T-helper 2 cell (primary cell): ENCODE data around the gene TOR1B.
A peak's percentile ranks its signal among the peaks of the same experiment; 100 is the strongest.
"Not testable (repeated sequence)": the region's sequence is repeated elsewhere in the genome, so short reads cannot be mapped to it uniquely, and the experiment has no call there.

Source experiments
- DNase-seq, 5 experiments: peaks; one replicate each; pipeline versions ENCODE4 v3.0.0 to v3.0.0-alpha.2; 2012 to 2022
- total RNA-seq, 2 donors: gene quantifications; one replicate each; lab custom pipeline; 2026; lab: John Stamatoyannopoulos, UW

Gene TOR1B, protein sequence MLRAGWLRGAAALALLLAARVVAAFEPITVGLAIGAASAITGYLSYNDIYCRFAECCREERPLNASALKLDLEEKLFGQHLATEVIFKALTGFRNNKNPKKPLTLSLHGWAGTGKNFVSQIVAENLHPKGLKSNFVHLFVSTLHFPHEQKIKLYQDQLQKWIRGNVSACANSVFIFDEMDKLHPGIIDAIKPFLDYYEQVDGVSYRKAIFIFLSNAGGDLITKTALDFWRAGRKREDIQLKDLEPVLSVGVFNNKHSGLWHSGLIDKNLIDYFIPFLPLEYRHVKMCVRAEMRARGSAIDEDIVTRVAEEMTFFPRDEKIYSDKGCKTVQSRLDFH
- total RNA-seq, result 22.0 to 33.4 reads per million in 2 donors

DNA sequence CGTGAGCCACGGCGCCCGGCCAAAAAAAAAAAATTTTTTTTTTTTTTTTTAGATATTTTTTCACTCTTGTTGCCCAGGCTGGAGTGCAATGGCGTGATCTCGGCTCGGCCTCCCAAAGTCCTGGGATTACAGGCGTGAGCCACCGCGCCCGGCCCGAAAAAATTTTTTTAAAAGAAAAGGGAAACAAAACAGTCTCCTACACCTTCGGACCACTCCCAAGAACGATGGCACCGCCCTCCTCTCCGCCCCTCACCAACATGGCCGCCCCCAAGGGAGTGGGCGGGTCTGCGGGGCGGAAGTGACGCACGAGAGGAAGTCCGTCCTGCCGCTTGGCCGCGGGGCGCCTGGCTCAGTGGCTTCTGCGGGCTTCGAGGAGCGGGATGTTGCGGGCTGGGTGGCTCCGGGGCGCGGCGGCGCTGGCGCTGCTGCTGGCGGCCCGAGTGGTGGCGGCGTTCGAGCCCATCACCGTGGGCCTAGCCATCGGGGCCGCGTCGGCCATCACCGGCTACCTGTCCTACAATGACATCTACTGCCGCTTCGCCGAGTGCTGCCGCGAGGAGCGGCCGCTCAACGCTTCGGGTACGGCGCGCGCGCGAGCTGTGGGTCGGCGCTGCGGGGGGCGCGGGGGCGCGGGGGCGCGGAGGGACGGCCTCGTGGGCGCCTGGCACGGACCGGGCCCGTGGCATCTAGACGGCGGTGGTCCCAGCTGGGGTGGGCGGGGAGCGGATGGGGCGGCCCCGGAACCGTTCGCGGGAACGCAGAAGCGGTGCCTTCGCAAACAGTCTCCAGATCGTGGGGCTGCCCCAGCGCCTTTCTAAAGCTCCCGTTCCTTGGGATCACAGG is at the start of gene TOR1B:
TSS of gene TOR1B (plus strand) at position 352 of the 843 bp plus-strand sequence. CDS start at position 381, 29 bp downstream.
- DNase-seq, result peak; percentile 84 to 95 (median 91)

GRCh38 chr9:129755151-129755550 is 47.8 kb upstream of the TOR1B start:
- DNase-seq, result no peak

- DNase-seq, result no peak
Observed at GRCh38 chr9:129756191-129756590, 46.8 kb upstream of the TOR1B start.

GRCh38 chr9:129757045-129757444 is 45.9 kb upstream of the TOR1B start:
- DNase-seq, result no peak

- DNase-seq, result no peak
Observed at GRCh38 chr9:129759319-129759718, 43.7 kb upstream of the TOR1B start.

- DNase-seq, result no peak
Observed at GRCh38 chr9:129759804-129760502, 43.0 kb upstream of the TOR1B start.

- DNase-seq, result not testable (repeated sequence)
Observed at GRCh38 chr9:129760784-129761183, 42.2 kb upstream of the TOR1B start.

- DNase-seq, result no peak
Observed at GRCh38 chr9:129761293-129761900, 41.6 kb upstream of the TOR1B start.

GRCh38 chr9:129761901-129762369 is 41.0 kb upstream of the TOR1B start:
- no peak for DNase-seq

- not testable (repeated sequence) for DNase-seq
Observed at GRCh38 chr9:129762370-129762984, 40.5 kb upstream of the TOR1B start.

DNA sequence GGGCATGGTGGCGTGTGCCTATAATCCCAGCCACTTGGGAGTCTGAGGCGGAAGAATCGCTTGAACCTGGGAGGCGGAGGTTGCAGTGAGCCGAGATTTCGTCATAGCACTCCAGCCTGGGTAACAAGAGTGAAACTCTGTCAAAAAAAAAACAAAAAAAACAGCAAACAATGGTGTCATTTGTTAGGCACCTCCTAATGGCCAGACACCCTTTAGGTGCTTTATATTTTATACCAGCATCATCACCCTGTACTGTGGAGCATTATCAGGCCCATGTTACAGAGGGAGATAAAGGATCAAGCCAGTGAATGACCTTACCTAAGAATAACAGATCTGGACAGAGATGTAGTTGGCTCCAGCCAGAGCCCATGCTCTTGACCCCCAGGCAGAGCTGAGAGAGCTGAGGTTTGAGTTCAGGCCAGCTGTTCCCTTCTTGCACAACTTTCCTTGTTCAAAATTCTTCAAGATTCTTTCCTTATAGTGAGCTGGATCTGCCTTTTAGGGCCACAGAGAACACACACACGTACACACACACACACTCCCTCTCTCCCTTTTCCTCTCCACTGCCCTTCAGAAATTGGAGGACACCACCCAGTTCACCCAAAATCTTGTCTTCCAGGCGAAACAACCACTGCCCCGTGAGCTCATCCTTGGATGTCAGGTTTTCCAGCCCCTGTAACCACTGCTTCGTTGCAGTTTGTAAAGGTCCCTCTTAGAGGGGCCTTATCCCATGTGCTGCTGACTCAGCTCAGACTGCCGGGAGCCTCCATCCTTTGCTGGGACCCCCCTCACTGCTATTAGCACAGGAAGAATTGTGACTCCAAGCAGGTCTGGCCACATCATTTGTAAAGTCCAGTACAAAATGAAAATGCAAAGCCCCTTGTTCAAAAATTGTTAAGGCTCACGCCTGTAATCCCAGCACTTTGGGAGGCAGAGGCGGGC is 39.7 kb upstream of the TOR1B start:
- DNase-seq, result no peak

DNA sequence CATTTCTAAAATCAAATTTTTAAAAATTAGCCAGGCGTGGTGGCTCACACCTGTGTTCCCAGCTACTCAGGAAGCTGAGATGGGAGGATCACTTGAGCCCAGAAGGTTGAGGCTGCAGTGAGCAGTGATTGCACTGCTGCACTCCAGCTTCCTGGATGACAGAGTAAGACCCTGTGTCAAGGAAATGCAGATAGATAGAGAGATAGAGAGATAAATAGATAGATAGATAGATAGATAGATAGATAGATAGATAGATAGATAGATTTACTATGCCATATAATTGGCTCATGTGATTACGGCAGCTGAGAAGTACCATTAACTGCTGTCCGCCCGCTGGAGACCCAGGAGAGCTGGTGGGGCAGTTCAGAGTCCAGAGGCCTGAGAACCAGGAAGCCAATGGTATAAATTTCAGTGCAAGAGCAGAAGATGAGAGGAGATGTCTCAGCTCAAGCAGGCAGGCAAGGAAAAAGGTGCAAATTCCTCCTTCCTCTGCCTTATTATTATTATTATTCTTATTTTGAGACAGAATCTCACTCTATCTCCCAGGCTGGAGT is 37.1 kb upstream of the TOR1B start:
- no peak for DNase-seq

GRCh38 chr9:129768486-129768885 is 34.5 kb upstream of the TOR1B start:
- no peak for DNase-seq

GRCh38 chr9:129769669-129770068 is 33.3 kb upstream of the TOR1B start:
- DNase-seq, result no peak

GRCh38 chr9:129770741-129771140 is 32.2 kb upstream of the TOR1B start:
- no peak for DNase-seq

DNA sequence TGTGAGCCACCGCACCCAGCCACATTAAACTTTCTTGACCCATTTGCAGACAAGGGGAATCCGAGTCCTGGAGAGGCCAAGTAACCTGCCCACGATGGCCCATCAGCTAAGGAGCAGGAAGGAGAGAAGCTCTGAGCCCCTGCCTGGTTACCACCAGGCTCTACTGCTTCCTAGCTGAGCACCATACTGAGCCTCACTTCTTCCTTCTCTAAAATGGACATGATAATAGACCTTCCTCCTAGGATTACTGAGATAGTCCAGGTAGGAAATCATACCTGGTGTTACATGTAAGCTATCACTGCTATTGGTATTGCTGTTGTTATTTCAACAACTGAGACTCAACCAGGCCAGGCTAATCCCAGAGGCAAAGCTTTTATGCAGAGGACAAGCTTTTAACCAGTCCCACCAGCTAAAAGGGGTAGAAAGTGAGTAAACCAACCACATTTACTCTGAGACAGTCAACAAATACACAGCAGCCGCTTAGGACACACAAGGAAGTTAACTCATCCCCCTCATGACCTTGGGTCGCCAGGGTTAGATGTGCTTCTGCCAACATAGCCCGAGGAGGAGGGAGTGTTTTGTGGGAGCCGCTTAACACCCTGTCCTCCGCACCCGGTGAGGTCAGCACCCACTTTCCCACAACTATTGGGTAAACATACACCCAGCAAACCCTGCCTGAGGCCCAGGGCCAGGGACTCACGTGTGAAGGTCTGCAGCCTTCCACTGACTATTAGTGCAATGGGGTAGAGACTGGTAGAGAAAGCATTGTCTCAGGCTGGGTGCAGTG is 29.5 kb upstream of the TOR1B start:
- DNase-seq, result no peak

- no peak for DNase-seq
Observed at GRCh38 chr9:129774791-129775447, 28.1 kb upstream of the TOR1B start.

DNA sequence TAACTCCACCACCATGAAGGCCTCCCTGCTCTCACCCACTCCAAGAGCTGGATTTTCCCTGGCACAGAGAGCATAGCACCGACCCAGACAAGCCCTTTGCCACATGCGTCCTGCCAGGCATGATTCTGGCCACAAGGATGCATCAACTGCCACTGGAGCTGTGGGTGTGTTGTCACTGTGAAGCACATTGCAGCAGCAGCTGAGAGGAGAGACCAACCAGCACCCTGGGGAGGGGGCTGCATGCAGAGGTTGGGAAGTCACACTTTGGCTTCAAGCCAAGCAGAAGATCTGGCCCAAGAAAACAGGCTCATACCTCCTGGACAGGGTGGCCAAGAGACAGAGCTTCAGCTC is 27.6 kb upstream of the TOR1B start:
- no peak for DNase-seq

- DNase-seq, result not testable (repeated sequence)
Observed at GRCh38 chr9:129776096-129776495, 26.9 kb upstream of the TOR1B start.
